CD4-positive, alpha-beta T cell treated with Interleukin-4 for 4 hours (primary cell): ENCODE measurements around the gene RTTN.
A peak's percentile ranks its signal among the peaks of the same experiment; 100 is the strongest.
"Not testable (repeated sequence)": the region's sequence is repeated elsewhere in the genome, so short reads cannot be mapped to it uniquely, and the experiment has no call there.

Source experiments
- DNase-seq: peaks from one replicate; pipeline ENCODE4 v3.0.0-alpha.2; 2020

The RTTN gene

GRCh38 chr18:69975294-69975693, 230.2 kb downstream of the RTTN start:
- DNase-seq: not testable (repeated sequence)

- no peak for DNase-seq
These were observed 231.1 kb downstream of the RTTN start for GRCh38 chr18:69974365-69974764.

GRCh38 chr18:69969491-69969890, 236.0 kb downstream of the RTTN start:
- DNase-seq: no peak

DNA sequence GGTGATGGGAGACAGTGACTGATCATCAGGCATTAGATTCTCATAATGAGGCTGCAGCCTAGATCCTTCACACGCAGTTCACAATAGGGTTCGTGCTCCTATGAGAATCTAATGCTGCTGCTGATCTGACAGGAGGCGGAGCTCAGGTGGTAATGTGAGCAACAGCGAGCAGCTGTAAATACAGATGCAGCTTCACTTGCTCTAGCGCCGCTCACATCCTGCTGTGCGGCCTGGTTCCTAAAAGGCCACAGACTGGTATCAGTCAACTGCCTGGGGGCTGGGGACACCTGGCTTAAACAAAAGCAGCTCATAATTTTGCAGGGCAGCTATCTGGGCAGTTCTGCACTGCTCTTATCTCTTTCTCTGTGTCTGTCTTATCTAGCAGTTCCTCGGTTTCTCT, 237.4 kb downstream of the RTTN start:
- peak; percentile 43 for DNase-seq

- DNase-seq: no peak
These were observed 242.3 kb downstream of the RTTN start for GRCh38 chr18:69963196-69963595.

DNA sequence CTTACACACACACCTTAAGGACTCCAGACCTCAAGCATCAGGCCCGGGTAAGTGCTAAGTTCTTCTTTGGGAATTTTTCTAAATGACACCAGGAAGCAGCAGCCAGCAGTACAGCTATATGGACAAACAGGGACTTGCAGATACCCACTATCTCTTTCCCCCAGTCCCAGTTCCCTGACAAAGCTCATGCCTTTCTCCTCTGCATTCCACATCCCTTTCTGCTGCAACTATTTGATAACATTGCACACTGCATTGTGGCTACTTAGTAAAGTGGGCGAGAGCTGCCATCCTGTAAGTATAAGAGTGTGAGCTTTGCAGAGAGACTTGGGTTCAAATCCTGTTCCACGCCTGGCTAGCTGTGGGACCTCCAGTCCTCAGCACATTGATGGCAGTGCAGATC, 243.8 kb downstream of the RTTN start:
- no peak for DNase-seq

DNA sequence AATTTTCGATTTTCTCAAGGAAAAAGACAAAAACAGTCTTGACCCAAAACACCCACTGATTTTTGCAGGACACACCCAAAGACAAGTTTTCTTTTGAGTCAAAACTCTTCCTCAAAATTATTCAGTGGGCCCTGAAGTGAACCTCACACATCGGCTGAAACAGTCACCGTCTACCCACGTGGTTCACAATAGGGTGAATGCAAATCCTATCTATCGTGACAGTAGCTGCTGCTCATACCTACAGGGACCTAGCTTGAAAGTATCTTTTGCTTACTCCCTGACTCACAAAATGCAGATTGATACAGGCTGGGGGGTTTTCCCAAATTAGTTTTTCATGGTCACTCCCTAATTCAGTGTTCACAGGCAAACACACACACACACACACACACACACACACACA, 247.1 kb downstream of the RTTN start:
- DNase-seq: peak; percentile 70

DNA sequence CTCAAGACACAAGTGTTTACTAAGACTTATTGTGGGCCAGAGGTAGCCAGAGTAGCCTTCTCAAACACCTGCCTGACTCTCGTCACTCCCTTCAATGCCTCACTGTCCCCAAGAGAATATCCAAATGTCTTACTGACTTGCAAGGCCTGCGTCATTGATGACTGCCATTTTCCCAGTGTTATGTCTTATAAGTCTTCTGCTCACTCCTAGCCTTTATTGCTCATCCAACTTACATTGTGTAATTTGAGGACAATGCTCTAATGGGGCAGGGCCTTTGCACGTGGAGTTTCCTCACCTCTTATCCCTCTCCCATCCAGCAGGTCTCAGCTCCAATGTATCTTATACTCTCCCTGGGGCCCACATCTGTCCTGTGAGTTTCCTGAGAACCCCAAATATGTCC, 247.7 kb downstream of the RTTN start:
- DNase-seq: no peak

- peak; percentile 42 for DNase-seq
These were observed 248.5 kb downstream of the RTTN start for GRCh38 chr18:69956665-69957620.

DNA sequence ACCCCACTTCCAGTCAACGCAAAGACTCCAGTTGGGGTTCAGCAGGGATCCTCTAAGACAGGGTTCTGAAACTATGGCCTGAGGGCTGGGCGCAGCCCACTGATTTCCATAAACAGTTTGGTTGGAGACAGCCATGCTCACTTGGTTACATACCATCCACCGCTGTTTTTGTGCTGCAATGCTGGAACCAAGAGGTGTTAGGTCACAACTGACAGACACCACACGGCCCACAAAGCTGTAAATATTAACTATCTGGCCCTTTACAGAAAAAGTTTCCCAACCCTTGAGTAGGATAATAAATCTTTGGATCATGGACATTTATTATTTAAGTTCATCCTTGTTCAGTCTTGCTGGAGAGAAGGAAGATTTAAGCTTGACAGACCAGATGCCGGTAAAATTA, 249.4 kb downstream of the RTTN start:
- DNase-seq: no peak

GRCh38 chr18:69954719-69955480, 250.6 kb downstream of the RTTN start:
- peak; percentile 46 for DNase-seq

- no peak for DNase-seq
These were observed 252.3 kb downstream of the RTTN start for GRCh38 chr18:69953191-69953590.
